WI38 (cell line): ENCODE data around the gene PNLIPRP3.

Experiments used
- H3K4me3 ChIP-seq: 2 replicates; pipeline ENCODE4 v1.5.1; 2011; ENCODE audit warnings: low read depth, mild to moderate bottlenecking, control low read depth, low read length
- CTCF ChIP-seq: IDR thresholded peaks from 2 replicates; pipeline ENCODE4 v1.5.1; 2012; ENCODE audit warnings: low read depth, mild to moderate bottlenecking, control low read depth, low read length

PNLIPRP3 gene

GRCh38 chr10:116402858-116403257 lies 24.8 kb upstream of the PNLIPRP3 start:
- H3K4me3 ChIP-seq, result no peak overlapping the region
- no peak for TF ChIP-seq CTCF

GRCh38 chr10:116403740-116404250 lies 23.9 kb upstream of the PNLIPRP3 start:
- TF ChIP-seq CTCF, result no peak
- no peak overlapping the region for H3K4me3 ChIP-seq

GRCh38 chr10:116408719-116409118 lies 18.9 kb upstream of the PNLIPRP3 start:
- H3K4me3 ChIP-seq, result no peak overlapping the region
- TF ChIP-seq CTCF, result no peak

- no peak for TF ChIP-seq CTCF
- no peak overlapping the region for H3K4me3 ChIP-seq
Measured at GRCh38 chr10:116410351-116410750, 17.3 kb upstream of the PNLIPRP3 start.

- TF ChIP-seq CTCF, result no peak
- no peak overlapping the region for H3K4me3 ChIP-seq
Measured at GRCh38 chr10:116417821-116418220, 9.8 kb upstream of the PNLIPRP3 start.

- no peak overlapping the region for H3K4me3 ChIP-seq
- TF ChIP-seq CTCF, result no peak
Measured at GRCh38 chr10:116418389-116418788, 9.3 kb upstream of the PNLIPRP3 start.

- no peak overlapping the region for H3K4me3 ChIP-seq
- no peak for TF ChIP-seq CTCF
Measured at GRCh38 chr10:116421815-116422214, 5.8 kb upstream of the PNLIPRP3 start.
